Measurements from ENCODE around the gene ARHGAP6.

DNA sequence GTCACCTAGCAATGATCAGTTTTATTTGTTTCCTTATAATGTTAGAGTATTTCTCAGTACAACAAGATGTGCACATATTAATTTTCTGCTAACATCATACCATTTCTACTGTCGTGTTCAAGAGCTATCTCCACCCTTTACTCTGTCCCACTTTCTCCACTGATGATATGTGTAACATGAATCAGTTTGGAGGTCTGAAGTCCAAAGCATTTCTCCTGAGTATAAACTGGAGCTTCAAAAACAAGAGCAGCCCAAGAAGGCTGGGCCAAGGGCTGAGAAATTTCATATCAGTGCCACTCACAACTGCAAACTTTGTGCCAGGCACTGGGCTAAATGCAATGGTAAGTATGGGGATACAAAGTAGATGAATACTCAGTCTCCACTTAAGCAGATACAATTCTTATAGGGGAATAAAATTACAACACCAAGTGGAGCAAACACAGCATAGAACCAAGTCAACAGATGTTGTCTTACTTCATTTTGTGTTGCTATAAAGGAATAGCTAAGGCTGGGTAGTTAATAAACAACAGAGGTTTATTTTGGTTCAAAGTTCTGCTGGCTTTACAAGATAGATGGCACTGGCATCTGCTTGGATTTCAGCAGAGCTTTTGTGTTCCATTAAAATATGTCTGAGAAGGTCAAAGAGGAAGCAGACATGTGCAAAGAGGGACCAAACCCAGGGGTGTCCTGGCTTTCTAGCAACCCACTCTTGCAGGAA lies 328.3 kb downstream of the ARHGAP6 start:
- no peak for TF ChIP-seq EZH2 (IDR thresholded peaks at IDR 0.05)
- TF ChIP-seq POLR2AphosphoS5 (IDR thresholded peaks at IDR 0.05; ENCODE audit: borderline replicate concordance, low read depth, low read length), result no peak

Data from SK-N-MC (cell line).